Adrenal gland (tissue), 5 donors: ENCODE data around the gene OCLN.

ENCODE experiments used
- POLR2A ChIP-seq, 2 donors: fragments of 450-650 bp; IDR thresholded peaks; one replicate each; pipeline ENCODE4 v1.6.1; 2017; ENCODE audit warnings: antibody characterized with exemption in 2 of 2, mild to moderate bottlenecking in 2 of 2, moderate library complexity in 1 of 2
- TF ChIP-seq, protein P1 (sequence below), 6 experiments: fragments of 450-650 bp in 4 of 6; fragments of 200-600 bp in 2 of 6; sonication (generic) in 1 of 6; IDR thresholded peaks; 1 replicate in 5 of 6; 2 replicates in 1 of 6; pipeline versions ENCODE4 v1.5.1 to v1.8.0; 2016 to 2021; ENCODE audit warnings: antibody characterized with exemption in 6 of 6, mild to moderate bottlenecking in 2 of 6, moderate library complexity in 1 of 6
- donor health status: DM: no; HTN: no; CAD: no.

GRCh38 chr5:69528609-69529008 is 36.0 kb downstream of the OCLN start:
- TF ChIP-seq, protein P1, sequence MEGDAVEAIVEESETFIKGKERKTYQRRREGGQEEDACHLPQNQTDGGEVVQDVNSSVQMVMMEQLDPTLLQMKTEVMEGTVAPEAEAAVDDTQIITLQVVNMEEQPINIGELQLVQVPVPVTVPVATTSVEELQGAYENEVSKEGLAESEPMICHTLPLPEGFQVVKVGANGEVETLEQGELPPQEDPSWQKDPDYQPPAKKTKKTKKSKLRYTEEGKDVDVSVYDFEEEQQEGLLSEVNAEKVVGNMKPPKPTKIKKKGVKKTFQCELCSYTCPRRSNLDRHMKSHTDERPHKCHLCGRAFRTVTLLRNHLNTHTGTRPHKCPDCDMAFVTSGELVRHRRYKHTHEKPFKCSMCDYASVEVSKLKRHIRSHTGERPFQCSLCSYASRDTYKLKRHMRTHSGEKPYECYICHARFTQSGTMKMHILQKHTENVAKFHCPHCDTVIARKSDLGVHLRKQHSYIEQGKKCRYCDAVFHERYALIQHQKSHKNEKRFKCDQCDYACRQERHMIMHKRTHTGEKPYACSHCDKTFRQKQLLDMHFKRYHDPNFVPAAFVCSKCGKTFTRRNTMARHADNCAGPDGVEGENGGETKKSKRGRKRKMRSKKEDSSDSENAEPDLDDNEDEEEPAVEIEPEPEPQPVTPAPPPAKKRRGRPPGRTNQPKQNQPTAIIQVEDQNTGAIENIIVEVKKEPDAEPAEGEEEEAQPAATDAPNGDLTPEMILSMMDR (IDR thresholded peaks at IDR 0.05), result no peak
- no peak for TF ChIP-seq POLR2A (IDR thresholded peaks at IDR 0.05)
